K562 (cell line): ENCODE data around the gene FOSL2. TPM values are rescaled to one million over a fixed set of nuclear protein-coding genes. Genes with fewer than 3 reads are reported as not detected.

Experiments
- C11orf30 ChIP-seq: fragments of 450-650 bp; IDR thresholded peaks from 2 replicates; pipeline ENCODE4 v1.6.1; 2016; ENCODE audit warnings: low read depth, mild to moderate bottlenecking
- CBX5 ChIP-seq: IDR thresholded peaks from 2 replicates; pipeline ENCODE4 v1.6.1; 2014; ENCODE audit warnings: low read depth, borderline replicate concordance
- CC2D1A ChIP-seq: fragments of 450-650 bp; IDR thresholded peaks from 2 replicates; pipeline ENCODE4 v1.6.1; 2017; ENCODE audit warnings: mild to moderate bottlenecking
- CHD4 ChIP-seq: fragments of 200-600 bp; sonication (generic); IDR thresholded peaks from 3 replicates; pipeline ENCODE4 v1.6.1; 2012; ENCODE audit warnings: low read depth, mild to moderate bottlenecking, mixed read lengths, low read length, inconsistent platforms; ENCODE audit not compliant: insufficient read depth, insufficient replicate concordance, poor library complexity, severe bottlenecking
- CREB3 ChIP-seq: fragments of 450-650 bp; conservative IDR thresholded peaks from 2 replicates; pipeline ENCODE4 v1.6.1; 2016; ENCODE audit warnings: missing genetic modification characterization, low read depth, mild to moderate bottlenecking, missing compliant biosample characterization, moderate library complexity
- E2F1 ChIP-seq: sonication (generic); formaldehyde crosslinking; IDR thresholded peaks from 2 replicates; pipeline ENCODE4 v1.8.1; 2023; ENCODE audit warnings: mild to moderate bottlenecking, missing genetic modification reagents, moderate library complexity
- ERF ChIP-seq: fragments of 450-650 bp; formaldehyde crosslinking; IDR thresholded peaks from 2 replicates; pipeline ENCODE4 v1.4.0; 2020; ENCODE audit warnings: mild to moderate bottlenecking, mixed read lengths
- HOXB6 ChIP-seq: fragments of 250-450 bp; sonication (Bioruptor Pico); IDR thresholded peaks from 2 replicates; pipeline ENCODE4 v1.5.1; 2022; ENCODE audit warnings: mild to moderate bottlenecking, borderline replicate concordance
- KDM1A ChIP-seq, 2 experiments: fragments of 450-650 bp; IDR thresholded peaks; 2 replicates each; pipeline ENCODE4 v1.6.1; 2016; ENCODE audit warnings: mild to moderate bottlenecking in 2 of 2
- MAFG ChIP-seq: fragments of 450-650 bp; conservative IDR thresholded peaks from 2 replicates; pipeline ENCODE4 v1.6.1; 2016; ENCODE audit warnings: missing genetic modification characterization, missing compliant biosample characterization
- MCM7 ChIP-seq, 2 experiments: fragments of 450-650 bp; IDR thresholded peaks; 2 replicates each; pipeline ENCODE4 v1.6.1; 2016 to 2018
- MTA1 ChIP-seq: fragments of 450-650 bp; IDR thresholded peaks from 2 replicates; pipeline ENCODE4 v1.6.1; 2017; ENCODE audit warnings: borderline replicate concordance
- NFE2 ChIP-seq: IDR thresholded peaks from 2 replicates; pipeline ENCODE4 v1.6.1; 2014; ENCODE audit warnings: antibody characterized with exemption, low read depth
- NFE2L1 ChIP-seq: fragments of 450-650 bp; IDR thresholded peaks from 2 replicates; pipeline ENCODE4 v1.6.1; 2016; ENCODE audit warnings: missing genetic modification characterization, low read depth, mild to moderate bottlenecking, missing compliant biosample characterization, moderate library complexity, borderline replicate concordance
- NFIC ChIP-seq: fragments of 450-650 bp; IDR thresholded peaks from 2 replicates; pipeline ENCODE4 v1.6.1; 2017; ENCODE audit warnings: mild to moderate bottlenecking, inconsistent platforms
- SMAD3 ChIP-seq: fragments of 450-650 bp; formaldehyde crosslinking; conservative IDR thresholded peaks from 2 replicates; pipeline ENCODE4 v1.4.0; 2020; ENCODE audit warnings: mild to moderate bottlenecking
- ZBTB7A ChIP-seq: IDR thresholded peaks from 2 replicates; pipeline ENCODE4 v1.6.1; 2011; ENCODE audit warnings: low read depth, mild to moderate bottlenecking, low read length, moderate library complexity, borderline replicate concordance; ENCODE audit not compliant: control insufficient read depth
- ZHX1 ChIP-seq: fragments of 150-350 bp; conservative IDR thresholded peaks from 2 replicates; pipeline ENCODE4 v1.6.1; 2014; ENCODE audit warnings: low read length
- ZNF316 ChIP-seq: fragments of 450-650 bp; IDR thresholded peaks from 2 replicates; pipeline ENCODE4 v1.6.1; 2016
- ZNF445 ChIP-seq: fragments of 250-450 bp; sonication (Bioruptor Pico); IDR thresholded peaks from 2 replicates; pipeline ENCODE4 v1.4.0; 2020; ENCODE audit warnings: low read depth, mild to moderate bottlenecking, moderate library complexity
- ZNF586 ChIP-seq: fragments of 450-650 bp; formaldehyde crosslinking; conservative IDR thresholded peaks from 2 replicates; pipeline ENCODE4 v1.4.0; 2020; ENCODE audit warnings: mild to moderate bottlenecking, moderate library complexity
- ZNF589 ChIP-seq: fragments of 200-800 bp; sonication (Bioruptor generic); IDR thresholded peaks from 2 replicates; pipeline ENCODE4 v1.6.1; 2016; ENCODE audit warnings: low read depth, missing genetic modification characterization, missing compliant biosample characterization
- ZNF655 ChIP-seq: fragments of 250-450 bp; sonication (Bioruptor Pico); IDR thresholded peaks from 2 replicates; pipeline ENCODE4 v1.5.0; 2021
- polyA plus RNA-seq, 8 experiments: library from polyadenylated mRNA; depleted of rRNA in 4 of 8; stranded (reverse) in 5 of 8; unstranded in 3 of 8; fragments of >200 nt; fragmentation: Nextera tagmentation in 2 of 8; fragmentation: Illumina TruSeq in 1 of 8; extraction: Ambion mirVana in 2 of 8; extraction: Trizol in 1 of 8; gene quantifications; 2 replicates each; pipeline versions ENCODE4 v1.2.1 to v1.2.3, GENCODE V29; 2011 to 2014; ENCODE audit warnings: inconsistent platforms in 1 of 8, missing spikeins in 1 of 8
- total RNA-seq, 7 experiments: library from RNA; depleted of rRNA in 6 of 7; stranded (reverse); fragments of >200 nt in 6 of 7; fragmentation: Illumina TruSeq in 2 of 7; extraction: Trizol in 2 of 7; gene quantifications; 2 replicates each; pipeline versions ENCODE4 v1.2.1 to v1.2.3, GENCODE V29; 2011 to 2021; ENCODE audit warnings: low replicate concordance in 1 of 7

Gene FOSL2
- total and polyA plus RNA-seq, 9 of the 15 experiments (the other 6 are each of a cell fraction or from before 2014, with no cell fraction given): 0.04 to 2.9 (median 0.80) TPM

GRCh38 chr2:28428486-28428885, 35.8 kb downstream of the FOSL2 start (continued):
- TF ChIP-seq ZNF445 (CRISPR knock-in tag): no peak
- no peak for TF ChIP-seq MTA1
- TF ChIP-seq KDM1A (IDR thresholded peaks at IDR 0.05): no peak
- TF ChIP-seq ZHX1: no peak
- TF ChIP-seq ZNF589 (CRISPR knock-in tag): no peak
- TF ChIP-seq C11orf30: peak; percentile 18; the same call in 1 of the 2 replicates
- TF ChIP-seq CHD4: no peak
- no peak for TF ChIP-seq SMAD3 (CRISPR knock-in tag)
- no peak for TF ChIP-seq NFIC
- no peak for TF ChIP-seq CBX5
- TF ChIP-seq ZNF316: peak; percentile 41
- TF ChIP-seq HOXB6 (CRISPR knock-in tag): no peak
- TF ChIP-seq E2F1 (CRISPR knock-in tag): no peak
- peak; percentile 50 for TF ChIP-seq MAFG
- TF ChIP-seq CC2D1A: no peak
- TF ChIP-seq CREB3 (tag): no peak
- TF ChIP-seq NFE2L1 (tag): no peak
- TF ChIP-seq NFE2: 0 out of 2 replicates have a peak, but pooled peaks have one; percentile 8
- TF ChIP-seq ZNF655 (CRISPR knock-in tag): no peak
- no peak for TF ChIP-seq ZBTB7A
- TF ChIP-seq ERF (CRISPR knock-in tag): no peak
- TF ChIP-seq MCM7 (IDR thresholded peaks at IDR 0.05): no peak
- TF ChIP-seq ZNF586 (CRISPR knock-in tag): no peak
